SK-N-SH (cell line): Measurements from ENCODE around the gene TRAPPC6A.

ENCODE experiments used
- CTCF ChIP-seq: fragments of 200-600 bp; sonication (generic); IDR thresholded peaks from 2 replicates; pipeline ENCODE4 v1.6.1; 2017; ENCODE audit warnings: antibody characterized with exemption, mild to moderate bottlenecking, moderate library complexity
- NRF1 ChIP-seq: IDR thresholded peaks from 2 replicates; pipeline ENCODE4 v1.6.1; 2012; ENCODE audit warnings: low read depth, mild to moderate bottlenecking, low read length
- RAD21 ChIP-seq: IDR thresholded peaks from 2 replicates; pipeline ENCODE4 v1.6.1; 2012; ENCODE audit warnings: mild to moderate bottlenecking, low read length
- RFX5 ChIP-seq: IDR thresholded peaks from 2 replicates; pipeline ENCODE4 v1.6.1; 2012; ENCODE audit warnings: mild to moderate bottlenecking, improper control_type of control experiment, low read length
- SIN3A ChIP-seq: IDR thresholded peaks from 2 replicates; pipeline ENCODE4 v1.6.1; 2012; ENCODE audit warnings: low read depth, mild to moderate bottlenecking, low read length, moderate library complexity, borderline replicate concordance
- TAF1 ChIP-seq: IDR thresholded peaks from 2 replicates; pipeline ENCODE4 v1.6.1; 2012; ENCODE audit warnings: low read depth, mild to moderate bottlenecking, low read length, moderate library complexity, borderline replicate concordance
- TEAD4 ChIP-seq: IDR thresholded peaks from 2 replicates; pipeline ENCODE4 v1.4.0; 2012; ENCODE audit warnings: mild to moderate bottlenecking, borderline replicate concordance; ENCODE audit not compliant: insufficient read depth
- ZBTB33 ChIP-seq: IDR thresholded peaks from 2 replicates; pipeline ENCODE4 v1.4.0; 2012; ENCODE audit warnings: low read depth, borderline replicate concordance
- TF ChIP-seq, protein P1 (sequence below): IDR thresholded peaks from 2 replicates; pipeline ENCODE4 v1.4.0; 2012; ENCODE audit warnings: low read depth, borderline replicate concordance

- no peak for TF ChIP-seq CTCF
- TF ChIP-seq ZBTB33: no peak
- no peak for TF ChIP-seq TAF1
- TF ChIP-seq TEAD4: no peak
- no peak for TF ChIP-seq SIN3A
- TF ChIP-seq, protein P1, sequence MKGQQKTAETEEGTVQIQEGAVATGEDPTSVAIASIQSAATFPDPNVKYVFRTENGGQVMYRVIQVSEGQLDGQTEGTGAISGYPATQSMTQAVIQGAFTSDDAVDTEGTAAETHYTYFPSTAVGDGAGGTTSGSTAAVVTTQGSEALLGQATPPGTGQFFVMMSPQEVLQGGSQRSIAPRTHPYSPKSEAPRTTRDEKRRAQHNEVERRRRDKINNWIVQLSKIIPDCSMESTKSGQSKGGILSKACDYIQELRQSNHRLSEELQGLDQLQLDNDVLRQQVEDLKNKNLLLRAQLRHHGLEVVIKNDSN: no peak
- no peak for TF ChIP-seq RAD21
- TF ChIP-seq RFX5: no peak
- no peak for TF ChIP-seq NRF1
Observed at GRCh38 chr19:45122832-45123231, 55.2 kb downstream of the TRAPPC6A start.
